ELF-1 (cell line): ENCODE results near the gene MYO6.
"Not testable (repeated sequence)": the region's sequence is repeated elsewhere in the genome, so short reads cannot be mapped to it uniquely, and the experiment has no call there.

Source experiments
- DNase-seq: peaks from one replicate; pipeline ENCODE4 v3.0.0-alpha.2; 2016; ENCODE audit warnings: low read depth, low spot score

Gene MYO6

GRCh38 chr6:75892384-75892783 is 143.3 kb downstream of the MYO6 start:
- no peak for DNase-seq

- peak; percentile 14 for DNase-seq
These were observed 144.2 kb downstream of the MYO6 start for GRCh38 chr6:75893058-75893775.

- DNase-seq: no peak
These were observed 144.7 kb downstream of the MYO6 start for GRCh38 chr6:75893776-75894152.

- no peak for DNase-seq
These were observed 147.5 kb downstream of the MYO6 start for GRCh38 chr6:75896526-75896925.

- not testable (repeated sequence) for DNase-seq
These were observed 151.2 kb downstream of the MYO6 start for GRCh38 chr6:75900216-75900615.

GRCh38 chr6:75905129-75905528 is 156.1 kb downstream of the MYO6 start:
- DNase-seq: peak; percentile 24

GRCh38 chr6:75906871-75907270 is 157.8 kb downstream of the MYO6 start:
- DNase-seq: no peak

- DNase-seq: no peak
These were observed 158.4 kb downstream of the MYO6 start for GRCh38 chr6:75907444-75907843.

- no peak for DNase-seq
These were observed 164.0 kb downstream of the MYO6 start for GRCh38 chr6:75913040-75913439.

GRCh38 chr6:75922226-75922625 is 173.2 kb downstream of the MYO6 start:
- DNase-seq: no peak

- DNase-seq: no peak
These were observed 177.5 kb downstream of the MYO6 start for GRCh38 chr6:75926293-75927168.

- DNase-seq: no peak
These were observed 182.1 kb downstream of the MYO6 start for GRCh38 chr6:75931011-75931680.

GRCh38 chr6:75932067-75932466 is 183.0 kb downstream of the MYO6 start:
- DNase-seq: peak; percentile 63

GRCh38 chr6:75933387-75933975 is 184.4 kb downstream of the MYO6 start:
- no peak for DNase-seq

GRCh38 chr6:75934643-75935472 is 185.8 kb downstream of the MYO6 start:
- peak; percentile 93 for DNase-seq

GRCh38 chr6:75935473-75935793 is 186.4 kb downstream of the MYO6 start:
- DNase-seq: peak; percentile 90

GRCh38 chr6:75936682-75937081 is 187.6 kb downstream of the MYO6 start:
- DNase-seq: no peak

GRCh38 chr6:75937846-75938245 is 188.8 kb downstream of the MYO6 start:
- no peak for DNase-seq

GRCh38 chr6:75940564-75940963 is 191.5 kb downstream of the MYO6 start:
- DNase-seq: no peak

GRCh38 chr6:75941509-75941908 is 192.5 kb downstream of the MYO6 start:
- DNase-seq: no peak

GRCh38 chr6:75943381-75943780 is 194.3 kb downstream of the MYO6 start:
- no peak for DNase-seq
